B cell (primary cell): ENCODE results near the gene TFF2. TPM values are rescaled to one million over a fixed set of nuclear protein-coding genes. Genes with fewer than 3 reads are reported as not detected.

Experiments
- ATAC-seq: fragments of 200-7000 bp; cut with Tn5 transposase; one replicate; pipeline ENCODE4 v1.10.0; 2021; ENCODE audit warnings: low read depth, mild to moderate bottlenecking, moderate number of reproducible peaks, moderate library complexity
- CTCF ChIA-PET: fragments of 350-600 bp; sonication (Branson Sonifier 250); formaldehyde crosslinking; loops from one replicate; lab custom pipeline; 2021; ENCODE audit warnings: antibody characterized with exemption, inconsistent platforms; lab: Charles Lee
- POLR2A ChIA-PET: fragments of 350-600 bp; sonication (Branson Sonifier 250); formaldehyde crosslinking; loops from one replicate; lab custom pipeline; 2021; ENCODE audit warnings: antibody characterized with exemption; lab: Charles Lee
- DNase-seq: peaks from one replicate; pipeline ENCODE4 v3.0.0; 2013
- H2AFZ ChIP-seq: 2 replicates; pipeline ENCODE4 v1.6.1; 2012; ENCODE audit warnings: mild to moderate bottlenecking, low read depth, low read length; ENCODE audit not compliant: insufficient read depth, poor library complexity, severe bottlenecking
- H3K27ac ChIP-seq, 2 donors: 1 replicate in 1 of 2; 2 replicates in 1 of 2; pipeline ENCODE4 v1.5.1; 2012 to 2013; ENCODE audit warnings: low read length in 2 of 2, mild to moderate bottlenecking in 2 of 2, moderate library complexity in 1 of 2
- H3K27me3 ChIP-seq, 4 experiments: fragments of 200-600 bp in 1 of 4; sonication (generic) in 1 of 4; replicated peaks in 1 of 4; 1 replicate in 2 of 4; 2 replicates in 2 of 4; pipeline versions ENCODE4 v1.6.1 to v1.7.0; 2013 to 2016; ENCODE audit warnings: low read length in 3 of 4, mild to moderate bottlenecking in 2 of 4, mixed read lengths in 1 of 4, moderate library complexity in 1 of 4; ENCODE audit not compliant: insufficient read depth in 4 of 4, control insufficient read depth in 3 of 4; ENCODE audit errors: control extremely low read depth in 1 of 4
- H3K36me3 ChIP-seq, 2 experiments: replicated peaks in 1 of 2; 1 replicate in 1 of 2; 2 replicates in 1 of 2; pipeline versions ENCODE4 v1.6.1 to v1.7.1; 2013; ENCODE audit warnings: low read length in 1 of 2; ENCODE audit not compliant: insufficient read depth in 2 of 2, control insufficient read depth in 1 of 2; ENCODE audit errors: control extremely low read depth in 1 of 2, extremely low read depth in 1 of 2
- H3K4me1 ChIP-seq, 2 donors: fragments of 200-600 bp in 1 of 2; sonication (generic) in 1 of 2; 1 replicate in 1 of 2; 2 replicates in 1 of 2; pipeline versions ENCODE4 v1.5.1 to v1.6.1; 2013 to 2017; ENCODE audit warnings: low read length in 2 of 2; ENCODE audit not compliant: control insufficient read depth in 2 of 2, insufficient read depth in 2 of 2
- H3K4me2 ChIP-seq: replicated peaks from 2 replicates; pipeline ENCODE3; 2012; ENCODE audit warnings: mild to moderate bottlenecking, low read depth, low read length; ENCODE audit not compliant: poor library complexity, severe bottlenecking
- H3K4me3 ChIP-seq, 5 experiments: fragments of 200-600 bp in 1 of 5; sonication (generic) in 1 of 5; 1 replicate in 3 of 5; 2 replicates in 2 of 5; pipeline versions ENCODE4 v1.5.1 to v1.7.0; 2011 to 2016; ENCODE audit warnings: low read length in 4 of 5, mild to moderate bottlenecking in 4 of 5, low read depth in 2 of 5, control low read depth in 1 of 5, moderate library complexity in 1 of 5; ENCODE audit not compliant: insufficient read depth in 1 of 5; ENCODE audit errors: control extremely low read depth in 1 of 5, extremely low read depth in 1 of 5
- H3K79me2 ChIP-seq: fragments of 200-600 bp; sonication (generic); one replicate; pipeline ENCODE4 v1.6.0; 2016; ENCODE audit warnings: low read length; ENCODE audit not compliant: control insufficient read depth, insufficient read depth
- H3K9ac ChIP-seq: fragments of 200-600 bp; sonication (generic); 2 replicates; pipeline ENCODE4 v1.6.1; 2017; ENCODE audit warnings: mild to moderate bottlenecking, low read length, moderate library complexity
- H3K9me3 ChIP-seq, 3 donors: one replicate each; pipeline versions ENCODE4 v1.6.1 to v1.7.1; 2013; ENCODE audit warnings: low read length in 2 of 3; ENCODE audit not compliant: control insufficient read depth in 2 of 3, insufficient read depth in 1 of 3; ENCODE audit errors: control extremely low read depth in 1 of 3
- H4K20me1 ChIP-seq: 2 replicates; pipeline ENCODE4 v1.6.0; 2012; ENCODE audit warnings: mild to moderate bottlenecking, low read length; ENCODE audit not compliant: insufficient read depth, control insufficient read depth, poor library complexity, severe bottlenecking
- H3K27ac Mint-ChIP-seq: one replicate; pipeline ENCODE4 v1.8.0; 2021; ENCODE audit warnings: mixed read lengths
- H3K27me3 Mint-ChIP-seq: one replicate; pipeline ENCODE4 v1.8.0; 2021; ENCODE audit warnings: mixed read lengths
- H3K4me1 Mint-ChIP-seq: one replicate; pipeline ENCODE4 v1.8.0; 2021; ENCODE audit warnings: mixed read lengths
- H3K4me3 Mint-ChIP-seq: one replicate; pipeline ENCODE4 v1.8.0; 2021; ENCODE audit warnings: mixed read lengths
- H3K9me3 Mint-ChIP-seq: one replicate; pipeline ENCODE4 v1.8.0; 2022; ENCODE audit warnings: mixed read lengths; ENCODE audit not compliant: insufficient read depth
- CTCF ChIP-seq: fragments of 200-600 bp; IDR thresholded peaks from one replicate; pipeline ENCODE4 v1.8.0; 2022; ENCODE audit warnings: antibody characterized with exemption, mild to moderate bottlenecking
- EZH2 ChIP-seq: IDR thresholded peaks from 2 replicates; pipeline ENCODE4 v1.6.1; 2012; ENCODE audit warnings: borderline replicate concordance, low read depth, mild to moderate bottlenecking, moderate library complexity, low read length; ENCODE audit not compliant: insufficient read depth, poor library complexity, severe bottlenecking
- WGBS: methylation state at CpG from one replicate; pipeline ENCODE4 v1.1.5; 2013; ENCODE audit warnings: missing lambda C conversion rate; ENCODE audit not compliant: insufficient coverage; 5-methylcytosine and 5-hydroxymethylcytosine counted together
- intact Hi-C: fragments of 100-400 bp; cut with micrococcal nuclease; formaldehyde crosslinking; loops from one replicate; pipeline ENCODE4 v1.10.0; 2022
- polyA plus RNA-seq: library from polyadenylated mRNA; depleted of rRNA; stranded (reverse); fragments of >200 nt; gene quantifications from 2 replicates; pipeline ENCODE4 v1.2.3, GENCODE V29; 2012
- total RNA-seq, 2 donors: library from RNA; stranded (reverse); fragments of 120-200 nt in 1 of 2; gene quantifications; 1 replicate in 1 of 2; 2 replicates in 1 of 2; pipeline versions ENCODE4 v1.2.3 to v1.2.4, GENCODE V29; 2013 to 2022

TFF2 gene
- total and polyA plus RNA-seq, 2 donors (not counting 1 experiment from before 2014, with no cell fraction given), result not detected

GRCh38 chr21:42387843-42388340 lies 37.1 kb upstream of the TFF2 start:
- Mint-ChIP-seq H3K27me3 (peaks cover 15% of the 10 kb centered on the region), H3K4me3 (no peak overlapping the region), H3K9me3 (peaks cover 3% of the 10 kb centered on the region), H3K27ac (no peak overlapping the region), H3K4me1 (peaks cover 54% of the 10 kb centered on the region)
- Histone ChIP-seq H2AFZ (no peak overlapping the region), H3K27ac (no peak overlapping the region), H3K4me1 (peaks cover 12 to 30% of the 10 kb centered on the region in 2 donors), H3K9me3 (peaks cover 0 to 21% (median 0%) of the 10 kb centered on the region in 3 donors), H3K4me2 (no peak overlapping the region), H3K36me3 (no peaks in the 10 kb centered on the region), H3K4me3 (no peak overlapping the region), H3K9ac (no peak overlapping the region), H3K79me2 (no peaks in the 10 kb centered on the region), H4K20me1 (no peaks in the 10 kb centered on the region), H3K27me3 (peaks cover 0 to 4% (median 0%) of the 10 kb centered on the region in 4 experiments)
- ChIA-PET POLR2A (no interaction called here), CTCF (no interaction called here)
- intact Hi-C loops, result no loop called here
- WGBS, result 92% methylated on average over 2 of the region's 6 CpGs
- ATAC-seq, result no peak
- DNase-seq, result no peak
- no peak for TF ChIP-seq CTCF
- TF ChIP-seq EZH2, result no peak

GRCh38 chr21:42387164-42387563 lies 36.4 kb upstream of the TFF2 start:
- Histone ChIP-seq H3K9ac (no peak overlapping the region), H3K27ac (no peak overlapping the region), H3K27me3 (peaks cover 0 to 4% (median 0%) of the 10 kb centered on the region in 4 experiments), H2AFZ (no peak overlapping the region), H3K4me2 (no peak overlapping the region), H3K36me3 (no peaks in the 10 kb centered on the region), H3K79me2 (no peaks in the 10 kb centered on the region), H3K4me1 (peaks cover 12 to 25% of the 10 kb centered on the region in 2 donors), H3K4me3 (no peak overlapping the region), H3K9me3 (peaks cover 2 to 29% (median 7%) of the 10 kb centered on the region in 3 donors), H4K20me1 (no peaks in the 10 kb centered on the region)
- ChIA-PET CTCF (interaction anchor here (0.9 kb wide), 1 partner anchor 223 kb away, joined by 3 read pairs; no protein-coding TSS in a partner anchor), POLR2A (no interaction called here)
- Mint-ChIP-seq H3K27ac (no peak overlapping the region), H3K4me3 (no peak overlapping the region), H3K4me1 (peaks cover 47% of the 10 kb centered on the region), H3K27me3 (peaks cover 15% of the 10 kb centered on the region), H3K9me3 (peaks cover 8% of the 10 kb centered on the region)
- intact Hi-C loops, result no loop called here
- WGBS, result no CpG with 5 or more reads among the region's 3 CpGs
- ATAC-seq (no peak), DNase-seq (no peak)
- TF ChIP-seq CTCF (no peak), EZH2 (no peak)
